HEK293T (cell line): ENCODE measurements around the gene ZNF70.

Experiments
- ELF4 ChIP-seq: fragments of 450-650 bp; IDR thresholded peaks from 2 replicates; pipeline ENCODE4 v1.6.1; 2017; ENCODE audit warnings: antibody characterized with exemption
- FOXK2 ChIP-seq: fragments of 450-650 bp; IDR thresholded peaks from 2 replicates; pipeline ENCODE4 v1.6.1; 2016; ENCODE audit warnings: mild to moderate bottlenecking
- L3MBTL2 ChIP-seq: fragments of 450-650 bp; conservative IDR thresholded peaks from 2 replicates; pipeline ENCODE4 v1.6.1; 2016; ENCODE audit warnings: mild to moderate bottlenecking
- NFRKB ChIP-seq: fragments of 450-650 bp; IDR thresholded peaks from 2 replicates; pipeline ENCODE4 v1.6.1; 2016; ENCODE audit warnings: mild to moderate bottlenecking, moderate library complexity
- TARDBP ChIP-seq: fragments of 450-650 bp; IDR thresholded peaks from 2 replicates; pipeline ENCODE4 v1.6.1; 2016

DNA sequence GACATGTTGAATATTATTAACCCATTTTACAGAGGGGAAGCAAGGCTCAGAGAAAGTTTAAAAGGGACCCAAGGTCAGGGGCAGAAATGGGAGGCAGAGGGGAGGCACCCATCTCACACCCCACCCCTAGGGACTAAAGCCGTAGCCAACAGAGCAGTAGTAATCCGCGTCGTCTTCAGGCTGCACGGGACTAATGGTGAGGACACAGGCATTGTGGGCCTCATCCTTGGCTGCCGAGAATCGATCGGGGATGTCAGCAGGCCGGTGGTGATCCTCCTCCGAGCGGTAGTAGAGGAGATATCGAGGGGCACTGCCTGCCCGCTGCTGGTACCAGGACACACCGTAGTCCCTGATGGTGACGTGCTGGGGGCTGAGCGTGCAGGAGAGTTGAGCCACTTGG is 1.8 kb upstream of the ZNF70 start:
- TF ChIP-seq L3MBTL2: no peak
- no peak for TF ChIP-seq FOXK2
- no peak for TF ChIP-seq ELF4
- no peak for TF ChIP-seq NFRKB
- no peak for TF ChIP-seq TARDBP
